SKM-1 (cell line): ENCODE measurements around the gene BICD1.

Experiments
- DNase-seq: peaks from one replicate; lab custom pipeline; 2025; ENCODE audit not compliant: unreplicated experiment; lab: John Stamatoyannopoulos, UW

BICD1 gene

GRCh38 chr12:32100888-32101287 is 5.8 kb upstream of the BICD1 start:
- no peak for DNase-seq

GRCh38 chr12:32102234-32102633 is 4.4 kb upstream of the BICD1 start:
- no peak for DNase-seq

GRCh38 chr12:32104572-32105355 is 1.9 kb upstream of the BICD1 start:
- DNase-seq = no peak

GRCh38 chr12:32105986-32106516 is 596 bp upstream of the BICD1 start:
- DNase-seq = no peak

- DNase-seq = no peak
Measured at GRCh38 chr12:32107359-32108267, 966 bp downstream of the BICD1 start.

GRCh38 chr12:32108787-32109186 is 2.1 kb downstream of the BICD1 start:
- no peak for DNase-seq

- DNase-seq = no peak
Measured at GRCh38 chr12:32110417-32110816, 3.8 kb downstream of the BICD1 start.

GRCh38 chr12:32110942-32111341 is 4.3 kb downstream of the BICD1 start:
- no peak for DNase-seq

GRCh38 chr12:32115404-32116104 is 8.9 kb downstream of the BICD1 start:
- no peak for DNase-seq

GRCh38 chr12:32116897-32117296 is 10.2 kb downstream of the BICD1 start:
- no peak for DNase-seq

- no peak for DNase-seq
Measured at GRCh38 chr12:32117316-32117715, 10.7 kb downstream of the BICD1 start.

- no peak for DNase-seq
Measured at GRCh38 chr12:32118806-32119205, 12.2 kb downstream of the BICD1 start.

- DNase-seq = no peak
Measured at GRCh38 chr12:32120419-32120818, 13.8 kb downstream of the BICD1 start.

GRCh38 chr12:32124637-32125036 is 18.0 kb downstream of the BICD1 start:
- DNase-seq = no peak

GRCh38 chr12:32125455-32126084 is 18.9 kb downstream of the BICD1 start:
- DNase-seq = no peak

GRCh38 chr12:32126720-32127119 is 20.1 kb downstream of the BICD1 start:
- no peak for DNase-seq

GRCh38 chr12:32131666-32132065 is 25.0 kb downstream of the BICD1 start:
- no peak for DNase-seq

- DNase-seq = no peak
Measured at GRCh38 chr12:32134101-32134888, 27.6 kb downstream of the BICD1 start.

- no peak for DNase-seq
Measured at GRCh38 chr12:32135967-32136366, 29.3 kb downstream of the BICD1 start.

GRCh38 chr12:32136404-32136803 is 29.8 kb downstream of the BICD1 start:
- no peak for DNase-seq
